Liver (tissue), 9 donors: ENCODE results near the gene PGPEP1. TPM values are rescaled to one million over a fixed set of nuclear protein-coding genes. Genes with fewer than 3 reads are reported as not detected.

Experiments used
- DNase-seq: peaks from one replicate; pipeline ENCODE4 v3.0.0-alpha.2; 2017; ENCODE audit warnings: low spot score
- H3K27ac ChIP-seq, 2 donors: one replicate each; pipeline ENCODE4 v1.7.0; 2013; ENCODE audit warnings: inconsistent platforms in 2 of 2, low read length in 2 of 2, control low read depth in 1 of 2, low read depth in 1 of 2, mild to moderate bottlenecking in 1 of 2
- H3K27me3 ChIP-seq, 4 donors: one replicate each; pipeline versions ENCODE4 v1.6.1 to v1.7.0; 2013; ENCODE audit warnings: low read length in 3 of 4, inconsistent platforms in 1 of 4, mild to moderate bottlenecking in 1 of 4, moderate library complexity in 1 of 4; ENCODE audit not compliant: control insufficient read depth in 4 of 4, insufficient read depth in 4 of 4
- H3K36me3 ChIP-seq, 4 donors: one replicate each; pipeline versions ENCODE4 v1.6.1 to v1.7.0; 2013; ENCODE audit warnings: low read length in 3 of 4, mild to moderate bottlenecking in 3 of 4, low read depth in 1 of 4, moderate library complexity in 1 of 4; ENCODE audit not compliant: control insufficient read depth in 4 of 4, insufficient read depth in 3 of 4
- H3K4me1 ChIP-seq, 4 donors: one replicate each; pipeline versions ENCODE4 v1.6.1 to v1.7.0; 2013; ENCODE audit warnings: low read length in 3 of 4, mild to moderate bottlenecking in 3 of 4, moderate library complexity in 1 of 4; ENCODE audit not compliant: control insufficient read depth in 4 of 4, insufficient read depth in 4 of 4
- H3K4me3 ChIP-seq, 3 donors: one replicate each; pipeline versions ENCODE4 v1.6.1 to v1.7.0; 2013; ENCODE audit warnings: low read length in 3 of 3, control low read depth in 1 of 3, low read depth in 1 of 3, mild to moderate bottlenecking in 1 of 3
- H3K9ac ChIP-seq, 2 donors: one replicate each; pipeline ENCODE4 v1.7.0; 2013; ENCODE audit warnings: low read length in 2 of 2, mild to moderate bottlenecking in 2 of 2, moderate library complexity in 2 of 2, control low read depth in 1 of 2, low read depth in 1 of 2
- H3K9me3 ChIP-seq, 4 donors: one replicate each; pipeline versions ENCODE4 v1.6.1 to v1.7.0; 2013; ENCODE audit warnings: low read length in 3 of 4; ENCODE audit not compliant: control insufficient read depth in 4 of 4
- ATF3 ChIP-seq: IDR thresholded peaks from 2 replicates; pipeline ENCODE4 v1.6.1; 2016; ENCODE audit warnings: antibody characterized with exemption
- CTCF ChIP-seq: fragments of 150-350 bp; IDR thresholded peaks from 2 replicates; pipeline ENCODE4 v1.5.1; 2017; ENCODE audit warnings: improper control_type of control experiment, low read depth, low read length; ENCODE audit not compliant: missing input control
- EGR1 ChIP-seq, 2 donors: IDR thresholded peaks; 2 replicates each; pipeline ENCODE4 v1.6.1; 2016 to 2018; ENCODE audit warnings: antibody characterized with exemption in 2 of 2, low read depth in 2 of 2
- FOXA1 ChIP-seq: IDR thresholded peaks from 2 replicates; pipeline ENCODE4 v1.6.1; 2016; ENCODE audit warnings: antibody characterized with exemption
- HNF4A ChIP-seq, 2 donors: conservative IDR thresholded peaks; 2 replicates each; pipeline ENCODE4 v1.6.1; 2016; ENCODE audit warnings: antibody characterized with exemption in 2 of 2, mild to moderate bottlenecking in 2 of 2
- JUND ChIP-seq, 2 donors: IDR thresholded peaks; 2 replicates each; pipeline ENCODE4 v1.6.1; 2016; ENCODE audit warnings: antibody characterized with exemption in 2 of 2
- MAX ChIP-seq: IDR thresholded peaks from 2 replicates; pipeline ENCODE4 v1.6.1; 2016; ENCODE audit warnings: antibody characterized with exemption
- NR2F2 ChIP-seq: IDR thresholded peaks from 2 replicates; pipeline ENCODE4 v1.6.1; 2016; ENCODE audit warnings: antibody characterized with exemption
- REST ChIP-seq: IDR thresholded peaks from 2 replicates; pipeline ENCODE4 v1.6.1; 2016; ENCODE audit warnings: antibody characterized with exemption, mild to moderate bottlenecking
- RXRA ChIP-seq, 2 donors: IDR thresholded peaks; 2 replicates each; pipeline ENCODE4 v1.6.1; 2017 to 2018; ENCODE audit warnings: antibody characterized with exemption in 2 of 2, mild to moderate bottlenecking in 1 of 2
- SP1 ChIP-seq: IDR thresholded peaks from 2 replicates; pipeline ENCODE4 v1.6.1; 2018; ENCODE audit warnings: antibody characterized with exemption, mild to moderate bottlenecking
- TAF1 ChIP-seq: conservative IDR thresholded peaks from 2 replicates; pipeline ENCODE4 v1.6.1; 2016; ENCODE audit warnings: antibody characterized with exemption, mild to moderate bottlenecking
- ZBTB33 ChIP-seq: IDR thresholded peaks from 2 replicates; pipeline ENCODE4 v1.6.1; 2016; ENCODE audit warnings: antibody characterized with exemption
- WGBS: extraction: QIAGEN DNeasy Blood & Tissue Kit; methylation state at CpG from one replicate; pipeline ENCODE4 v1.1.7; 2013; 5-methylcytosine and 5-hydroxymethylcytosine counted together
- polyA plus RNA-seq, 2 donors: library from polyadenylated mRNA; stranded (reverse) in 1 of 2; unstranded in 1 of 2; fragments of 200-250 nt in 1 of 2; fragments of >200 nt in 1 of 2; fragmentation: Nextera tagmentation in 1 of 2; extraction: Ambion mirVana in 1 of 2; gene quantifications; one replicate each; pipeline versions ENCODE4 v1.2.1 to v1.2.3, GENCODE V29; 2013 to 2015
- total RNA-seq, 2 donors: library from RNA; depleted of rRNA; stranded (reverse); fragments of >200 nt; gene quantifications; one replicate each; pipeline ENCODE4 v1.2.3, GENCODE V29; 2014
- donor health status: healthy.
- donor health status: healthy.
- donor health status: healthy.
- donor health status: healthy.
- donor health status: healthy.

The PGPEP1 gene
- total and polyA plus RNA-seq, 4 donors, result 15.8 to 48.3 (median 26.2) TPM

GRCh38 chr19:18396471-18397241 lies 56.3 kb downstream of the PGPEP1 start (continued):
- TF ChIP-seq REST (no peak), MAX (peak; percentile 91)

GRCh38 chr19:18397242-18398202 lies 57.1 kb downstream of the PGPEP1 start, which contains the start of gene LRRC25:
Gene LRRC25, minus strand, starts transcription at chr19:18397622. Its CDS starts 659 bp downstream, at chr19:18396963.
- no peak for DNase-seq
- peak within 1 kb of the TSS; percentile 51 to 54 for H3K27ac ChIP-seq

More at GRCh38 chr19:18397242-18398202, 57.1 kb downstream of the PGPEP1 start, which contains the start of gene LRRC25:
- TF ChIP-seq NR2F2 (no peak), SP1 (no peak), MAX (no peak), JUND (IDR thresholded peaks at IDR 0.05) (no peak), RXRA (IDR thresholded peaks at IDR 0.05) (no peak), FOXA1 (no peak), ATF3 (no peak), CTCF (no peak), EGR1 (IDR thresholded peaks at IDR 0.05; ENCODE audit: low read depth in 2 of 2) (no peak), TAF1 (no peak), HNF4A (conservative IDR thresholded peaks at IDR 0.05) (no peak), ZBTB33 (no peak)
- Histone ChIP-seq H3K27me3 (no peaks in the 10 kb centered on the region), H3K9me3 (no peaks in the 10 kb centered on the region), H3K36me3 (no peaks in the 10 kb centered on the region), H3K9ac (no peak within 1 kb of the TSS), H3K4me3 (peak within 1 kb of the TSS in 2 of 3 donors; percentile 13 to 16), H3K4me1 (peaks cover 11 to 34% (median 23%) of the 10 kb centered on the region in 4 donors)
- WGBS, result 45% methylated on average over 33 of the region's 33 CpGs
